ENCODE data around the gene CAMTA1. TPM values are rescaled to one million over a fixed set of nuclear protein-coding genes. Genes with fewer than 3 reads are reported as not detected.

CAMTA1 gene
- total and polyA plus RNA-seq, 2 experiments from 2014 or later, result 89.0 to 145 TPM

GRCh38 chr1:7292714-7293419 is 507.6 kb downstream of the CAMTA1 start:
- H3K4me1 ChIP-seq (ENCODE audit: insufficient read depth), result peaks cover 9% of the 10 kb centered on the region
- no peak for TF ChIP-seq EZH2phosphoT487 (IDR thresholded peaks at IDR 0.05; ENCODE audit: low read depth, severe bottlenecking, unreplicated experiment)
- TF ChIP-seq, protein P1, sequence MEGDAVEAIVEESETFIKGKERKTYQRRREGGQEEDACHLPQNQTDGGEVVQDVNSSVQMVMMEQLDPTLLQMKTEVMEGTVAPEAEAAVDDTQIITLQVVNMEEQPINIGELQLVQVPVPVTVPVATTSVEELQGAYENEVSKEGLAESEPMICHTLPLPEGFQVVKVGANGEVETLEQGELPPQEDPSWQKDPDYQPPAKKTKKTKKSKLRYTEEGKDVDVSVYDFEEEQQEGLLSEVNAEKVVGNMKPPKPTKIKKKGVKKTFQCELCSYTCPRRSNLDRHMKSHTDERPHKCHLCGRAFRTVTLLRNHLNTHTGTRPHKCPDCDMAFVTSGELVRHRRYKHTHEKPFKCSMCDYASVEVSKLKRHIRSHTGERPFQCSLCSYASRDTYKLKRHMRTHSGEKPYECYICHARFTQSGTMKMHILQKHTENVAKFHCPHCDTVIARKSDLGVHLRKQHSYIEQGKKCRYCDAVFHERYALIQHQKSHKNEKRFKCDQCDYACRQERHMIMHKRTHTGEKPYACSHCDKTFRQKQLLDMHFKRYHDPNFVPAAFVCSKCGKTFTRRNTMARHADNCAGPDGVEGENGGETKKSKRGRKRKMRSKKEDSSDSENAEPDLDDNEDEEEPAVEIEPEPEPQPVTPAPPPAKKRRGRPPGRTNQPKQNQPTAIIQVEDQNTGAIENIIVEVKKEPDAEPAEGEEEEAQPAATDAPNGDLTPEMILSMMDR (IDR thresholded peaks at IDR 0.05; ENCODE audit: poor library complexity), result no peak
- no peak for TF ChIP-seq EZH2 (IDR thresholded peaks at IDR 0.05; ENCODE audit: borderline replicate concordance)
- H3K36me3 ChIP-seq (replicated peaks; ENCODE audit: insufficient read depth, low read depth), result no peaks in the 10 kb centered on the region
- no peaks in the 10 kb centered on the region for H3K9me2 ChIP-seq (replicated peaks; ENCODE audit: insufficient read depth)
- no peak for DNase-seq (ENCODE audit: low spot score)
- H2AFZ ChIP-seq, result no peak overlapping the region
- H3K27me3 ChIP-seq, result no peaks in the 10 kb centered on the region
- no peaks in the 10 kb centered on the region for H4K20me1 ChIP-seq (ENCODE audit: insufficient read depth, poor library complexity, severe bottlenecking)
- 86% methylated on average over 17 of the region's 17 CpGs for WGBS (ENCODE audit: low lambda C conversion rate, missing lambda C conversion rate)
- no peak overlapping the region for H3K27ac ChIP-seq
- H3K4me3 ChIP-seq, result no peak overlapping the region
- H3K79me2 ChIP-seq, result no peaks in the 10 kb centered on the region
- H3K4me2 ChIP-seq, result no peak overlapping the region
- H3K9me3 ChIP-seq (ENCODE audit: low read depth), result no peaks in the 10 kb centered on the region

DNA sequence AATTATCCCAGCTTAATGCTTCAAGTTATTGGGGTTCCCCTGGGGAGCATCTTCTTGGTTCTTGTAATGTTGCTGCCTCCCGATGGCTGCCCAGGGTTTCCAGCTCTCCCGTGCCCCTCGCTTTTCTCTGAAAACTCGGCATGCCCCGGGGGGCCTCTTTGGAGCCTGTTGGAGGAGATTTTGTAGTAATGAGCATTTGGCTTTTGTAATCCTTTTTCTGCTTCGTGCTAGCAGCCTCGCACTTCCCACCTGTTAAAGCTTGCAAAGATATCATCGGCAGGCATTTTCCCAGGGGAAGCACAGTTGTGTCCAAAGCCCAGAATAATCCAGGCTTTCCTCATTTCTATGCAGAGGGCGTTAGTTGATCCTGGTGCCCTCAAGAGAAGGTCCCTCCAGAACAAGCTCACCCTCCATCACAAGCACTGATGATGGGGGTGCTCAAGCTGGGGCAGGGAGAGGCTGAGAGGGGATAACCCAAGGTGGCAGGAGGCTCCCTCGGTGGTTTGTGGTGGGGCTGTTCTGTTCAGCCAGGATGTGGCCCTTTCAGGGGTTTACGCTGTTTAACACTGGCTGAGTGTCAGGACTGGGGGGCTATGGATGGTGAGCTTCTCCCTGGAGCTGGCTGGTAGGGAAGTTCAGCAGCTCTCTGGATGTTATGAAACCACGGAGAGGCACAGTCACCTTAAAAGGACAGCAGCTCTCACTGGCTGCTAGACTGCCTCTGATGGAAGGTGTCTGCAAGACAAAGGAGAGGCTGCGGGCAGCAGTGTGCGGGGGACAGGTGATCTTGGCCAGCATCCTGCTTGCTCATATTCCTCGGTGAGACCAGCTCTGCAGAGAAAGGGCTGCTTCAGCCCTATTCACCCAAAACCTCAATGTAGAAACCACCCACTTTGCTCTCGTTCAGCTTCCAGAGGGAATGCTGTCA is 508.7 kb downstream of the CAMTA1 start:
- Histone ChIP-seq H3K4me1 (ENCODE audit: insufficient read depth) (peaks cover 20% of the 10 kb centered on the region), H2AFZ (no peak overlapping the region), H3K9me2 (replicated peaks; ENCODE audit: insufficient read depth) (no peaks in the 10 kb centered on the region), H4K20me1 (ENCODE audit: insufficient read depth, poor library complexity, severe bottlenecking) (no peaks in the 10 kb centered on the region), H3K27ac (no peak overlapping the region), H3K79me2 (no peaks in the 10 kb centered on the region), H3K36me3 (replicated peaks; ENCODE audit: insufficient read depth, low read depth) (no peaks in the 10 kb centered on the region), H3K27me3 (no peaks in the 10 kb centered on the region), H3K9me3 (ENCODE audit: low read depth) (no peaks in the 10 kb centered on the region), H3K4me2 (no peak overlapping the region), H3K4me3 (no peak overlapping the region)
- WGBS (ENCODE audit: low lambda C conversion rate, missing lambda C conversion rate), result 70% methylated on average over 16 of the region's 16 CpGs
- TF ChIP-seq EZH2phosphoT487 (IDR thresholded peaks at IDR 0.05; ENCODE audit: low read depth, severe bottlenecking, unreplicated experiment) (no peak), EZH2 (IDR thresholded peaks at IDR 0.05; ENCODE audit: borderline replicate concordance) (no peak)
- TF ChIP-seq, protein P1 (IDR thresholded peaks at IDR 0.05; ENCODE audit: poor library complexity), result no peak
- no peak for DNase-seq (ENCODE audit: low spot score)

DNA sequence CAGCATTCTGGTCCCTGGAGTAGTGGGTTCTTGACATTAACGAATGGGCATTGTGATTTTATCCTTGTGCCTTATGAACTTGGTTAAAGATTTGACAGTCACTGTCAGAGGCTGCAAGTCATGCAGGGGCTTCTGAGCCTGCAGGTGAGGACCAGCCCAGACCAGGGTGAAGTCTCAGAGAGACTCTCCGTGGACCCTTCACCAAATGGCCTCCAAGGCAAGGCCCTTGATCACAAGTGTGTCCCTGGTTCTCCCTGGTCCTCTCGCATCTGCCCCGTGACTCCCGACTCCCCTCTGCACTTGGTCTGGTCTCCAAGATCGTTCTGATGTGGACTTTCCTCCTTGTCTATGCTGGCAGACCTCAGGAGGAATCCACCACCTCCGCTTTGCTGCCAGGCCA is 509.4 kb downstream of the CAMTA1 start:
- Histone ChIP-seq H3K9me2 (replicated peaks; ENCODE audit: insufficient read depth) (no peaks in the 10 kb centered on the region), H3K4me3 (no peak overlapping the region), H3K4me1 (ENCODE audit: insufficient read depth) (peaks cover 24% of the 10 kb centered on the region), H3K79me2 (no peaks in the 10 kb centered on the region), H3K36me3 (replicated peaks; ENCODE audit: insufficient read depth, low read depth) (no peaks in the 10 kb centered on the region), H4K20me1 (ENCODE audit: insufficient read depth, poor library complexity, severe bottlenecking) (no peaks in the 10 kb centered on the region), H3K4me2 (no peak overlapping the region), H3K27ac (no peak overlapping the region), H3K9me3 (ENCODE audit: low read depth) (no peaks in the 10 kb centered on the region), H3K27me3 (no peaks in the 10 kb centered on the region), H2AFZ (no peak overlapping the region)
- TF ChIP-seq, protein P1 (IDR thresholded peaks at IDR 0.05; ENCODE audit: poor library complexity), result no peak
- TF ChIP-seq EZH2 (IDR thresholded peaks at IDR 0.05; ENCODE audit: borderline replicate concordance) (no peak), EZH2phosphoT487 (IDR thresholded peaks at IDR 0.05; ENCODE audit: low read depth, severe bottlenecking, unreplicated experiment) (no peak)
- DNase-seq (ENCODE audit: low spot score), result no peak
- WGBS (ENCODE audit: low lambda C conversion rate, missing lambda C conversion rate), result 89% methylated on average over 7 of the region's 7 CpGs

Data from hepatocyte (in vitro differentiated cells).